ENCODE measurements around the gene LIN7A. TPM values are rescaled to one million over a fixed set of nuclear protein-coding genes. Genes with fewer than 3 reads are reported as not detected.
"Not testable (repeated sequence)": the region's sequence is repeated elsewhere in the genome, so short reads cannot be mapped to it uniquely, and the experiment has no call there.

LIN7A gene
- total RNA-seq, 4 donors from 2014 or later: 10.2 to 31.2 (median 16.5) TPM

GRCh38 chr12:80794551-80794950, 143.2 kb downstream of the LIN7A start:
- no peaks in the 10 kb centered on the region for H3K9me3 ChIP-seq
- intact Hi-C loops (cut with DNase I; ENCODE audit: low total_unique reads): no loop called here
- no peak overlapping the region for H3K4me3 ChIP-seq
- no peaks in the 10 kb centered on the region for H3K27me3 ChIP-seq
- TF ChIP-seq CTCF (IDR thresholded peaks at IDR 0.05): no peak
- TF ChIP-seq POLR2A (IDR thresholded peaks at IDR 0.05): no peak
- H3K4me1 ChIP-seq: no peaks in the 10 kb centered on the region
- no peak for DNase-seq
- no peaks in the 10 kb centered on the region for H3K36me3 ChIP-seq
- no peak overlapping the region for H3K27ac ChIP-seq

- Histone ChIP-seq H3K27ac (no peak overlapping the region), H3K27me3 (no peaks in the 10 kb centered on the region), H3K9me3 (no peaks in the 10 kb centered on the region), H3K4me1 (no peaks in the 10 kb centered on the region), H3K36me3 (no peaks in the 10 kb centered on the region), H3K4me3 (no peak overlapping the region)
- TF ChIP-seq CTCF (IDR thresholded peaks at IDR 0.05) (no peak), POLR2A (IDR thresholded peaks at IDR 0.05) (no peak)
- no peak for DNase-seq
- intact Hi-C loops (cut with DNase I; ENCODE audit: low total_unique reads): no loop called here
Observed at GRCh38 chr12:80792861-80793260, 144.9 kb downstream of the LIN7A start.

GRCh38 chr12:80791863-80792262, 145.9 kb downstream of the LIN7A start:
- H3K27me3 ChIP-seq: no peaks in the 10 kb centered on the region
- no peak for DNase-seq
- H3K9me3 ChIP-seq: no peaks in the 10 kb centered on the region
- TF ChIP-seq CTCF (IDR thresholded peaks at IDR 0.05) (no peak), POLR2A (IDR thresholded peaks at IDR 0.05) (no peak)
- no peaks in the 10 kb centered on the region for H3K36me3 ChIP-seq
- H3K27ac ChIP-seq: no peak overlapping the region
- H3K4me1 ChIP-seq: no peaks in the 10 kb centered on the region
- H3K4me3 ChIP-seq: no peak overlapping the region
- intact Hi-C loops (cut with DNase I; ENCODE audit: low total_unique reads): no loop called here

GRCh38 chr12:80788407-80788806, 149.3 kb downstream of the LIN7A start:
- H3K36me3 ChIP-seq; H3K27ac ChIP-seq; H3K4me1 ChIP-seq; H3K9me3 ChIP-seq; H3K27me3 ChIP-seq; H3K4me3 ChIP-seq; DNase-seq; intact Hi-C loops (cut with DNase I; ENCODE audit: low total_unique reads): not testable (repeated sequence)

- H3K4me1 ChIP-seq; H3K4me3 ChIP-seq; H3K27me3 ChIP-seq; H3K9me3 ChIP-seq; H3K27ac ChIP-seq; intact Hi-C loops (cut with DNase I; ENCODE audit: low total_unique reads); H3K36me3 ChIP-seq; DNase-seq: not testable (repeated sequence)
Observed at GRCh38 chr12:80782963-80783470, 154.7 kb downstream of the LIN7A start.

GRCh38 chr12:80781313-80781712, 156.4 kb downstream of the LIN7A start:
- Histone ChIP-seq H3K27me3 (no peaks in the 10 kb centered on the region), H3K36me3 (no peaks in the 10 kb centered on the region), H3K9me3 (no peaks in the 10 kb centered on the region), H3K27ac (no peak overlapping the region), H3K4me1 (no peaks in the 10 kb centered on the region), H3K4me3 (no peak overlapping the region)
- DNase-seq: no peak
- intact Hi-C loops (cut with DNase I; ENCODE audit: low total_unique reads): no loop called here
- TF ChIP-seq CTCF (IDR thresholded peaks at IDR 0.05) (no peak), POLR2A (IDR thresholded peaks at IDR 0.05) (no peak)

All from uterus (tissue), 4 donors.